Retinal pigment epithelial cell (primary cell): ENCODE results near the gene MAGI2.
A peak's percentile ranks its signal among the peaks of the same experiment; 100 is the strongest.
"Not testable (repeated sequence)": the region's sequence is repeated elsewhere in the genome, so short reads cannot be mapped to it uniquely, and the experiment has no call there.

Experiments used
- DNase-seq: peaks from one replicate; pipeline ENCODE4 v3.0.0-alpha.2; 2010; ENCODE audit warnings: low read depth
- H3K4me3 ChIP-seq: 2 replicates; pipeline ENCODE4 v1.5.1; 2011; ENCODE audit warnings: mild to moderate bottlenecking, low read length, control low read depth, moderate library complexity
- CTCF ChIP-seq: conservative IDR thresholded peaks from 2 replicates; pipeline ENCODE4 v1.5.1; 2011; ENCODE audit warnings: low read depth, low read length, control low read depth, inconsistent platforms

MAGI2 gene

DNA sequence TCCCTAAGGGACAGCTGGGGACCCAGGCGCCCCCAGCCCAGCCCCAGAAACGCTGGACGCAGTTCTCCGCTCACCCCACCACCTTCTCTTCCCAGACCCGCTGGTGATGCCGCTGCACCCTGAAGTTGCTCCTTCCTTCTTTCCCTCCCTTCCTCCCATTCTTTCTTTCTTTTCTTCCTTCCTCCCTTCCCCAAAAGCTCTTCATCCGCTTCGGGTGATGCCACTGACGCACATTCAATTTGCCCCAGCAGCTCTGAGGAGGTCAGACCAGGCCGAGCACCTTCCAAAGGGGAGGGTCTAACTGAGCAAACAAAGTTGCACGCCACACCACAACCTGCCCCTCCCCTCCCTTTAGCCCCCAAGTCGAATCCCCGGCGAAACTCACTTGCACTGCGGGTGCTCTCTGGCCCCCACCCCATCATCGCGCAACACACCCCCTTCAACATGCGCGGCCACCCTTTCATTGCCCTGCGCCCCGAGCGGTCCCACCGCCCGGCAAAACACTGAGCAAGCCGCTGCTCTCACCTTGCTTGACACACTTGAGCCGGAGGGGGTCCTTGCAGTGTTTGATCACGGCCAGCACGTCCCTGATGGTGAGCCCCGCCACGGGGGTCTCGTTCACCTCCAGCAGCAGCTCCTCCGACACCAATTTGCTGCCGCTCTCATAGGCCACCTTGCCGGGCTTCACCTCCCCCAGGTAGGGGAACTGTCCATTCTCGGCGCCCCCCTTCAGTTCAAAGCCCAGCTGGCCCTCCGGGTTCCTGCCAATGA is 787 bp downstream of the MAGI2 start:
- H3K4me3 ChIP-seq, result peak overlapping the region; percentile 89
- no peak for DNase-seq
- no peak for TF ChIP-seq CTCF

GRCh38 chr7:79452032-79452494 is 1.4 kb downstream of the MAGI2 start:
- peak overlapping the region; percentile 89 for H3K4me3 ChIP-seq
- no peak for TF ChIP-seq CTCF
- peak; percentile 44 for DNase-seq

DNA sequence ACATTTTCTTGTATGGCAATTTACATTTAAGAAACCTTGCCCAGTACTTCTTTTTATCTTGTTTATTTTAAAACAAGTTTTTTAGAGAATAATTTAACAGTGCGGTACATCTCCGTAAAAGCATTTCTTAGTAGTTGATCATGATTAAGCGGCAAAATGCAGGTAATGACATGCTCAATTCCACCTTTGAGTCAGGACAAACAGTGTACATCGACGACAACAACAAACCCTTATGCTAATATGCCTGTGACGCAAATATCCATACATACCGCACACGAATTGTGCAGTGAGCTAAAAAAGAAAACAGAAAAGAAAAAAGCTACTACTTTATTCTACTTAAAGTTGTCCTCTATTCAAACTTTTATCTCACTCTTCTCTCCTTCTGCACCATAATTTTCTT is 1.9 kb downstream of the MAGI2 start:
- H3K4me3 ChIP-seq, result peak overlapping the region; percentile 89
- no peak for TF ChIP-seq CTCF
- DNase-seq, result no peak

- not testable (repeated sequence) for H3K4me3 ChIP-seq, DNase-seq
Measured at GRCh38 chr7:79442766-79443165, 10.7 kb downstream of the MAGI2 start.

- DNase-seq, result no peak
- no peak for TF ChIP-seq CTCF
- H3K4me3 ChIP-seq, result no peak overlapping the region
Measured at GRCh38 chr7:79436378-79436777, 17.1 kb downstream of the MAGI2 start.

- TF ChIP-seq CTCF, result no peak
- DNase-seq, result no peak
- H3K4me3 ChIP-seq, result no peak overlapping the region
Measured at GRCh38 chr7:79434867-79435266, 18.6 kb downstream of the MAGI2 start.

- no peak for TF ChIP-seq CTCF
- no peak for DNase-seq
- H3K4me3 ChIP-seq, result no peak overlapping the region
Measured at GRCh38 chr7:79434098-79434497, 19.4 kb downstream of the MAGI2 start.
